GM23248 (cell line): ENCODE data around the gene PTPRA.

Experiments
- EZH2 ChIP-seq: fragments of 200-600 bp; sonication (generic); IDR thresholded peaks from 2 replicates; pipeline ENCODE4 v1.6.1; 2018; ENCODE audit warnings: antibody characterized with exemption, mild to moderate bottlenecking; ENCODE audit not compliant: insufficient read depth, poor library complexity, severe bottlenecking
- EZH2phosphoT487 ChIP-seq: fragments of 200-600 bp; sonication (generic); IDR thresholded peaks from 2 replicates; pipeline ENCODE4 v1.6.1; 2018; ENCODE audit warnings: antibody characterized with exemption, moderate library complexity, mild to moderate bottlenecking, low read depth; ENCODE audit not compliant: insufficient read depth

- TF ChIP-seq EZH2 (no peak), EZH2phosphoT487 (no peak)
Measured at GRCh38 chr20:3067139-3068014, 194.1 kb downstream of the PTPRA start.
